ENCODE results near the gene KLF15.

KLF15 gene

GRCh38 chr3:126364130-126364695 is 7.0 kb upstream of the KLF15 start:
- no peak for DNase-seq (ENCODE audit: low read depth)
- no peak overlapping the region for H3K4me3 ChIP-seq (ENCODE audit: low read depth, low read length)
- TF ChIP-seq MAX (IDR thresholded peaks at IDR 0.05; ENCODE audit: low read depth, low read length) = no peak
- no peak for TF ChIP-seq CTCF (IDR thresholded peaks at IDR 0.05; ENCODE audit: low read depth, low read length)
- TF ChIP-seq POLR2A (IDR thresholded peaks at IDR 0.05; ENCODE audit: extremely low read depth, insufficient read length) = no peak

GRCh38 chr3:126361211-126361610 is 4.0 kb upstream of the KLF15 start:
- no peak for DNase-seq (ENCODE audit: low read depth)
- H3K4me3 ChIP-seq (ENCODE audit: low read depth, low read length) = no peak overlapping the region
- TF ChIP-seq MAX (IDR thresholded peaks at IDR 0.05; ENCODE audit: low read depth, low read length) (no peak), CTCF (IDR thresholded peaks at IDR 0.05; ENCODE audit: low read depth, low read length) (no peak)

- TF ChIP-seq CTCF (IDR thresholded peaks at IDR 0.05; ENCODE audit: low read depth, low read length) (no peak), MAX (IDR thresholded peaks at IDR 0.05; ENCODE audit: low read depth, low read length) (no peak), MYC (IDR thresholded peaks at IDR 0.05; ENCODE audit: low read depth, low read length) (no peak), POLR2A (IDR thresholded peaks at IDR 0.05; ENCODE audit: extremely low read depth, insufficient read length) (no peak)
- DNase-seq (ENCODE audit: low read depth) = no peak
- no peak overlapping the region for H3K4me3 ChIP-seq (ENCODE audit: low read depth, low read length)
These were observed 3.5 kb upstream of the KLF15 start for GRCh38 chr3:126360714-126361060.

GRCh38 chr3:126360046-126360713 is 3.0 kb upstream of the KLF15 start:
- TF ChIP-seq CTCF (IDR thresholded peaks at IDR 0.05; ENCODE audit: low read depth, low read length) (no peak), POLR2A (IDR thresholded peaks at IDR 0.05; ENCODE audit: extremely low read depth, insufficient read length) (no peak), MAX (IDR thresholded peaks at IDR 0.05; ENCODE audit: low read depth, low read length) (no peak), MYC (IDR thresholded peaks at IDR 0.05; ENCODE audit: low read depth, low read length) (no peak)
- DNase-seq (ENCODE audit: low read depth) = no peak
- H3K4me3 ChIP-seq (ENCODE audit: low read depth, low read length) = no peak overlapping the region

- DNase-seq (ENCODE audit: low read depth) = no peak
- no peak for TF ChIP-seq POLR2A (IDR thresholded peaks at IDR 0.05; ENCODE audit: extremely low read depth, insufficient read length)
- TF ChIP-seq MYC (IDR thresholded peaks at IDR 0.05; ENCODE audit: low read depth, low read length) = no peak
- TF ChIP-seq CTCF (IDR thresholded peaks at IDR 0.05; ENCODE audit: low read depth, low read length) = no peak
- TF ChIP-seq MAX (IDR thresholded peaks at IDR 0.05; ENCODE audit: low read depth, low read length) = no peak
- H3K4me3 ChIP-seq (ENCODE audit: low read depth, low read length) = no peak overlapping the region
These were observed 1.6 kb upstream of the KLF15 start for GRCh38 chr3:126358816-126359181.

All from NB4 (cell line).